HCT116 (cell line): ENCODE results near the gene ANKRD33. TPM values are rescaled to one million over a fixed set of nuclear protein-coding genes. Genes with fewer than 3 reads are reported as not detected.

ENCODE experiments used
- ATAC-seq: fragments of 200-7000 bp; cut with Tn5 transposase; 2 replicates; pipeline ENCODE4 v1.9.1; 2020; ENCODE audit warnings: mild to moderate bottlenecking, moderate library complexity
- BruUV-seq: library from RNA; stranded (reverse); fragments of 400-500 nt; replicated peaks from 2 replicates; lab custom pipeline; 2021; lab: Mats Ljungman, UMichigan
- CTCF ChIA-PET: fragments of 300-600 bp; sonication (Branson Sonifier 250); formaldehyde crosslinking; loops from one replicate; lab custom pipeline; 2021; ENCODE audit warnings: antibody characterized with exemption; lab: Charles Lee
- POLR2A ChIA-PET: fragments of 300-600, 350-600 bp; sonication (Branson Sonifier 250); formaldehyde crosslinking; loops from one replicate; lab custom pipeline; 2021; ENCODE audit warnings: antibody characterized with exemption; lab: Charles Lee
- RAD21 ChIA-PET, 2 experiments: fragments of 300-600 bp; sonication (Branson Sonifier 250); formaldehyde crosslinking; loops; one replicate each; lab custom pipeline; 2023; ENCODE audit warnings: low total read pairs in 2 of 2; ENCODE audit not compliant: uncharacterized antibody in 2 of 2, unreplicated experiment in 2 of 2, low non-redundant PET in 1 of 2; lab: Charles Lee
- DNase-seq: peaks from one replicate; pipeline ENCODE4 v3.0.0-alpha.2; 2010; ENCODE audit warnings: low read depth, low spot score
- H2AFZ ChIP-seq: fragments of 200-600 bp; shearing (Covaris generic), sonication (generic); 2 replicates; pipeline ENCODE4 v1.6.1; 2017; ENCODE audit warnings: low read depth, mixed run types, mixed read lengths, antibody characterized with exemption, low read length; ENCODE audit not compliant: poor library complexity, severe bottlenecking
- H3K27ac ChIP-seq: 2 replicates; pipeline ENCODE4 v1.5.1; 2012; ENCODE audit warnings: low read depth, low read length
- H3K27me3 ChIP-seq: fragments of 200-600 bp; sonication (generic); 2 replicates; pipeline ENCODE4 v1.6.1; 2016; ENCODE audit warnings: mixed run types, low read length, mixed read lengths; ENCODE audit not compliant: insufficient read depth
- H3K36me3 ChIP-seq, 2 experiments: fragments of 200-500 bp in 1 of 2; fragments of 200-600 bp in 1 of 2; sonication (Bioruptor generic) in 1 of 2; sonication (generic) in 1 of 2; 2 replicates each; pipeline versions ENCODE4 v1.5.1 to v1.6.1; 2014 to 2016; ENCODE audit warnings: low read length in 2 of 2, inconsistent platforms in 1 of 2, mixed read lengths in 1 of 2, mixed run types in 1 of 2; ENCODE audit not compliant: insufficient read depth in 2 of 2, control insufficient read depth in 1 of 2
- H3K4me1 ChIP-seq, 2 experiments: fragments of 200-600 bp in 1 of 2; sonication (generic) in 1 of 2; 2 replicates each; pipeline versions ENCODE4 v1.5.1 to v1.6.1; 2012 to 2017; ENCODE audit warnings: low read length in 2 of 2, inconsistent platforms in 1 of 2, mild to moderate bottlenecking in 1 of 2, mixed read lengths in 1 of 2, mixed run types in 1 of 2, moderate library complexity in 1 of 2; ENCODE audit not compliant: insufficient read depth in 2 of 2, control insufficient read depth in 1 of 2
- H3K4me2 ChIP-seq: fragments of 200-600 bp; sonication (generic); 2 replicates; pipeline ENCODE4 v1.6.1; 2017; ENCODE audit warnings: mixed run types, low read length, mixed read lengths
- H3K4me3 ChIP-seq, 2 experiments: fragments of 200-600 bp in 1 of 2; sonication (generic) in 1 of 2; replicated peaks in 1 of 2; 2 replicates each; pipeline ENCODE4 v1.5.1; 2011 to 2016; ENCODE audit warnings: low read length in 2 of 2, control low read depth in 1 of 2, low read depth in 1 of 2, mild to moderate bottlenecking in 1 of 2, mixed read lengths in 1 of 2, mixed run types in 1 of 2
- H3K79me2 ChIP-seq: fragments of 200-600 bp; sonication (generic); 2 replicates; pipeline ENCODE4 v1.6.1; 2017; ENCODE audit warnings: mild to moderate bottlenecking, mixed run types, low read length, moderate library complexity, mixed read lengths; ENCODE audit not compliant: insufficient read depth
- H3K9ac ChIP-seq: fragments of 200-600 bp; sonication (generic); 2 replicates; pipeline ENCODE4 v1.6.1; 2016; ENCODE audit warnings: low read length, mixed read lengths
- H3K9me2 ChIP-seq: fragments of 200-600 bp; sonication (generic), shearing (Covaris generic); 2 replicates; pipeline ENCODE4 v1.6.1; 2017; ENCODE audit warnings: mixed run types, mild to moderate bottlenecking, moderate library complexity; ENCODE audit not compliant: insufficient read depth
- H3K9me3 ChIP-seq, 2 experiments: fragments of 200-500 bp in 1 of 2; fragments of 200-600 bp in 1 of 2; sonication (Bioruptor generic) in 1 of 2; sonication (generic) in 1 of 2; 2 replicates each; pipeline ENCODE4 v1.6.1; 2014 to 2017; ENCODE audit warnings: low read length in 2 of 2, mixed read lengths in 2 of 2, inconsistent platforms in 1 of 2, low read depth in 1 of 2, mild to moderate bottlenecking in 1 of 2, mixed run types in 1 of 2, moderate library complexity in 1 of 2; ENCODE audit not compliant: control insufficient read depth in 1 of 2, insufficient read depth in 1 of 2
- H4K20me1 ChIP-seq: fragments of 200-600 bp; sonication (generic), shearing (Covaris generic); 2 replicates; pipeline ENCODE4 v1.6.1; 2017; ENCODE audit warnings: mixed run types, mild to moderate bottlenecking, moderate library complexity; ENCODE audit not compliant: insufficient read depth
- EGR1 ChIP-seq: IDR thresholded peaks from 2 replicates; pipeline ENCODE4 v1.6.1; 2012; ENCODE audit warnings: low read depth
- ELF1 ChIP-seq: IDR thresholded peaks from 2 replicates; pipeline ENCODE4 v1.6.1; 2012; ENCODE audit warnings: low read depth, borderline replicate concordance
- FOSL1 ChIP-seq: IDR thresholded peaks from 2 replicates; pipeline ENCODE4 v1.6.1; 2012; ENCODE audit warnings: low read depth
- POLR2AphosphoS5 ChIP-seq: IDR thresholded peaks from 2 replicates; pipeline ENCODE4 v1.6.1; 2011; ENCODE audit warnings: mild to moderate bottlenecking, low read depth, low read length, moderate library complexity
- RAD21 ChIP-seq: IDR thresholded peaks from 2 replicates; pipeline ENCODE4 v1.6.1; 2012; ENCODE audit warnings: low read depth, mild to moderate bottlenecking
- SIN3A ChIP-seq: IDR thresholded peaks from 2 replicates; pipeline ENCODE4 v1.6.1; 2012; ENCODE audit warnings: low read depth
- SP1 ChIP-seq: IDR thresholded peaks from 2 replicates; pipeline ENCODE4 v1.6.1; 2012; ENCODE audit warnings: low read depth
- SRF ChIP-seq: IDR thresholded peaks from 2 replicates; pipeline ENCODE4 v1.6.1; 2012; ENCODE audit warnings: low read depth
- TCF7L2 ChIP-seq: IDR thresholded peaks from 2 replicates; pipeline ENCODE4 v1.7.0; 2011; ENCODE audit warnings: borderline replicate concordance, inconsistent platforms; ENCODE audit not compliant: insufficient read depth, insufficient read length; ENCODE audit errors: extremely low read depth
- YY1 ChIP-seq: IDR thresholded peaks from 2 replicates; pipeline ENCODE4 v1.6.1; 2011; ENCODE audit warnings: low read length, low read depth, moderate library complexity, mild to moderate bottlenecking; ENCODE audit not compliant: insufficient replicate concordance; ENCODE audit errors: extremely low read depth
- ZBTB33 ChIP-seq: IDR thresholded peaks from 2 replicates; pipeline ENCODE4 v1.6.1; 2011; ENCODE audit warnings: mild to moderate bottlenecking, low read length, moderate library complexity; ENCODE audit not compliant: insufficient replicate concordance; ENCODE audit errors: extremely low read depth
- intact Hi-C: fragments of 100-400 bp; cut with micrococcal nuclease; formaldehyde crosslinking; loops from 2 replicates; pipeline ENCODE4 v1.10.0; 2022
- total RNA-seq: library from RNA; stranded (reverse); gene quantifications from one replicate; pipeline ENCODE4 v1.2.1, GENCODE V29; 2021; ENCODE audit not compliant: unreplicated experiment
- TF ChIP-seq, protein P1 (sequence below), 3 experiments: fragments of 200-600 bp in 1 of 3; sonication (generic) in 1 of 3; IDR thresholded peaks in 2 of 3; conservative IDR thresholded peaks in 1 of 3; 2 replicates each; pipeline ENCODE4 v1.5.1; 2012 to 2017; ENCODE audit warnings: low read depth in 2 of 3, low read length in 2 of 3, antibody characterized with exemption in 1 of 3, borderline replicate concordance in 1 of 3, control low read depth in 1 of 3, mild to moderate bottlenecking in 1 of 3, mixed read lengths in 1 of 3, mixed run types in 1 of 3, moderate library complexity in 1 of 3; ENCODE audit not compliant: insufficient read depth in 1 of 3

Gene ANKRD33
- total RNA-seq, 1 experiment from 2014 or later: not detected

DNA sequence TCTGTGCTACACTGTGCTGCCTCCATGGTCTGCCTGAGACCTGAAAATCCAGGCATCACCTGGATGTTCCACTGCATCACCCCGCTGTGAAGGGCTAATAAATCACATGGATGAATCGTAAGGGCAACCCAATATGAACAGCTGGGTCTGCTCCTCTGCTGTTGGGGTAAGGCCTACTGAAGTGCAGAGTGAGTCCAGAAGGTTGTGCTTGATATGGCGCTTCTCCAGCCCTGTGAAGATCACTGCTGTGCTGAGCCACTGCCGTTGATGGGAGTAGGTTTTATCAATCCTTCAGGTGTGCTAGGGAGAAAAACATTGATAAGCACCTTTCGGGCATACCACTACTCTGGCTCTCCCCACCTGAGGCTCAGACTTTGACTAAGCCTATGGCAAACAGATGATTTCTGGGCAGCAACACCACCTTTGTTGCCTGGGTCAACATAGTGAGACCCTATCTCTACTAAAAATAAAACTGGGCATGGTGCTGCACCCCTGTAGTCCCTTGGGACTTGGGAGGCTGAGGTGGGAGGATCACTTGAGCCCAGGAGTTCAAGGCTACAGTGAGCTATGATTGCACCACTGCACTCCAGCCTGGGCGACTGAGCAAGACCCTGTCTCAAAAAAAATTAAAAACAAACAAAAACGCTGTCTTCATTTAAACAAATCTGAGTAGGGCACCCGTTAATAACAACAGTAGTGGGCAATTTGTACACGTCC, 21.1 kb downstream of the ANKRD33 start:
- Histone ChIP-seq H3K79me2 (no peaks in the 10 kb centered on the region), H3K36me3 (no peaks in the 10 kb centered on the region), H3K4me2 (no peak overlapping the region), H3K9me2 (no peaks in the 10 kb centered on the region), H4K20me1 (no peaks in the 10 kb centered on the region), H3K4me3 (no peak overlapping the region), H3K9ac (no peak overlapping the region)
- CTCF ChIA-PET: no interaction called here
- intact Hi-C loops: no loop called here
- no TSS peak for BruUV-seq
- TF ChIP-seq SRF (no peak), EGR1 (no peak), SP1 (no peak), FOSL1 (no peak), POLR2AphosphoS5 (no peak), ZBTB33 (no peak), YY1 (no peak), TCF7L2 (no peak), SIN3A (no peak), ELF1 (no peak), RAD21 (no peak)
- TF ChIP-seq, protein P1, sequence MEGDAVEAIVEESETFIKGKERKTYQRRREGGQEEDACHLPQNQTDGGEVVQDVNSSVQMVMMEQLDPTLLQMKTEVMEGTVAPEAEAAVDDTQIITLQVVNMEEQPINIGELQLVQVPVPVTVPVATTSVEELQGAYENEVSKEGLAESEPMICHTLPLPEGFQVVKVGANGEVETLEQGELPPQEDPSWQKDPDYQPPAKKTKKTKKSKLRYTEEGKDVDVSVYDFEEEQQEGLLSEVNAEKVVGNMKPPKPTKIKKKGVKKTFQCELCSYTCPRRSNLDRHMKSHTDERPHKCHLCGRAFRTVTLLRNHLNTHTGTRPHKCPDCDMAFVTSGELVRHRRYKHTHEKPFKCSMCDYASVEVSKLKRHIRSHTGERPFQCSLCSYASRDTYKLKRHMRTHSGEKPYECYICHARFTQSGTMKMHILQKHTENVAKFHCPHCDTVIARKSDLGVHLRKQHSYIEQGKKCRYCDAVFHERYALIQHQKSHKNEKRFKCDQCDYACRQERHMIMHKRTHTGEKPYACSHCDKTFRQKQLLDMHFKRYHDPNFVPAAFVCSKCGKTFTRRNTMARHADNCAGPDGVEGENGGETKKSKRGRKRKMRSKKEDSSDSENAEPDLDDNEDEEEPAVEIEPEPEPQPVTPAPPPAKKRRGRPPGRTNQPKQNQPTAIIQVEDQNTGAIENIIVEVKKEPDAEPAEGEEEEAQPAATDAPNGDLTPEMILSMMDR (IDR thresholded peaks at IDR 0.05 in 2 of 3, conservative IDR thresholded peaks at IDR 0.05 in 1 of 3; ENCODE audit: borderline replicate concordance in 1 of 3, insufficient read depth in 1 of 3, low read depth in 2 of 3, low read length in 2 of 3): no peak
- TF ChIP-seq, all 23 proteins: peak for 0
- ChIA-PET POLR2A (no interaction called here), RAD21 (no interaction called here)
- no peak overlapping the region for H2AFZ ChIP-seq
- no peak overlapping the region for H3K27ac ChIP-seq
- no peaks in the 10 kb centered on the region for H3K27me3 ChIP-seq
- no peak for DNase-seq
- H3K4me1 ChIP-seq: peaks cover 5 to 13% of the 10 kb centered on the region in 2 experiments; a peak in 3 of 4 replicates
- no peak for ATAC-seq
- H3K9me3 ChIP-seq: no peaks in the 10 kb centered on the region
